Motor neuron (in vitro differentiated cells): ENCODE measurements around the gene ELP4. TPM values are rescaled to one million over a fixed set of nuclear protein-coding genes. Genes with fewer than 3 reads are reported as not detected.

Experiments
- ATAC-seq, 8 experiments: fragments of 200-7000 bp; cut with Tn5 transposase; replicated peaks in 6 of 8; 2 replicates each; pipeline ENCODE4 v1.8.0; 2021; ENCODE audit warnings: mild to moderate bottlenecking in 8 of 8, moderate library complexity in 8 of 8
- H3K27ac ChIP-seq, 2 donors: fragments of 250-450 bp; sonication (Bioruptor Pico); 2 replicates each; pipeline ENCODE4 v1.9.0; 2021; ENCODE audit warnings: antibody characterized with exemption in 2 of 2, mild to moderate bottlenecking in 2 of 2, moderate library complexity in 1 of 2
- H3K4me1 ChIP-seq, 2 donors: fragments of 250-450 bp; sonication (Bioruptor Pico); replicated peaks in 1 of 2; 2 replicates each; pipeline ENCODE4 v1.6.1; 2021; ENCODE audit warnings: antibody characterized with exemption in 2 of 2, mild to moderate bottlenecking in 2 of 2, moderate library complexity in 1 of 2
- H3K4me3 ChIP-seq, 5 donors: fragments of 250-450 bp; sonication (Bioruptor Pico); 2 replicates each; pipeline ENCODE4 v1.9.0; 2021; ENCODE audit warnings: antibody characterized with exemption in 5 of 5, mild to moderate bottlenecking in 5 of 5, moderate library complexity in 4 of 5
- WGBS, 10 experiments: fragments of 450-650 bp; shearing (Covaris generic); methylation state at CpG; one replicate each; pipeline ENCODE4 v1.0.0; 2022; 5-methylcytosine and 5-hydroxymethylcytosine counted together
- in situ Hi-C, 9 experiments: fragments of 400-800 bp; cut with MboI; loops; one replicate each; pipeline ENCODE4 v1.15.0; 2021; ENCODE audit warnings: low sequenced_read_pairs in 9 of 9, low pct_unique_long_range_greater_than_20kb in 2 of 9; ENCODE audit not compliant: unreplicated experiment in 9 of 9
- total RNA-seq, 8 experiments: library from RNA; unstranded; fragments of 300-600 nt; gene quantifications; 2 replicates each; pipeline versions ENCODE4 v1.2.3 to v1.2.4, GENCODE V29; 2022

The ELP4 gene
- total RNA-seq, 8 experiments from 2014 or later, result 12.1 to 45.9 (median 28.9) TPM

DNA sequence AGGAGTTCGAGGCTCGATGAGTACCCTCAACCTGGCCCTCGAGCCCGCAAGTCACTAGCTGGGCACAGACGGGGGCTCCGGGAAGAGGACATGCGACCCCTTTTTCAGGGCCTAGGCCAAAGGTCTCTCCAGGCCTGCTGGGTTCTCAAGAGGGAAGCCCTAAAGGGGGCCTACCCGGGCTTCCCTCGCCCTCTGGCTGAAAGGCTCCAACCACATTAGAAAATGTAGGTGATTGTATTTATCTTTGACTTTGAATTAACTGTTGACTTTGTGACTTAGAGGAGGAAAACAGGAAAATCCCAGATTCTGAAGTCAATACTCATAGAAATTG lies 308.8 kb downstream of the ELP4 start:
- in situ Hi-C loops, result no loop called here
- Histone ChIP-seq H3K4me3 (peak overlapping the region in 4 of 5 donors; percentile 48 to 75 (median 67)), H3K4me1 (peaks cover 55 to 60% of the 10 kb centered on the region in 2 donors), H3K27ac (no peak overlapping the region)
- no peak for ATAC-seq
- WGBS, 10 experiments, result 0 to 85% (median 32%) methylated on average over 1 to 5 of the region's 9 CpGs; no CpG with 5 or more reads in 6 of the 10 experiments

DNA sequence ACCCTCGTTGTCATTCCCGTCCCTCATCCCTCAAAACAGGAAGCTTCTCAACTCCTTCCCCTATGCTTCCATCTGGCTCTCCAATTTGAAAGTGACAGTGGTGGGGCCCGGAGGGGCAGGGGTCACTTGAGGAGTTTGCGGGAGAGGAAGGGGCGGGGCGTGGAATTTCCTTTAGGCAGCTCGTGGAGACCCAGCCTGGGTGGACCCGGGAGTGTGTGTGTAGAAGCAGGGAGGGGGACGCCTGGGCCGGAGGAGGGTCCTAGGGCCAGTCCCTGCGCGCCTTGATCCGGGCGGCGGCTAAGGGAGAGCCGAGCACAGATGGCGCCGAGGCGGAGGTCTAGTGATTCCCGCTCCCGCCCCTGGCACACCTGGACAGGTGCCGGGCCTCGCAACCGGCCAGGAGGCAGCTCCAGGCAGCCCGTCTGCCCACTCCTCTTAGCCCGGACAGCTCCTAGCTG lies 309.3 kb downstream of the ELP4 start:
- Histone ChIP-seq H3K27ac (no peak overlapping the region), H3K4me3 (peak overlapping the region in 1 of 5 donors; percentile 4), H3K4me1 (peaks cover 57 to 60% of the 10 kb centered on the region in 2 donors)
- no CpG with 5 or more reads among the region's 26 CpGs for WGBS, 10 experiments
- in situ Hi-C loops, result no loop called here
- ATAC-seq, result no peak

DNA sequence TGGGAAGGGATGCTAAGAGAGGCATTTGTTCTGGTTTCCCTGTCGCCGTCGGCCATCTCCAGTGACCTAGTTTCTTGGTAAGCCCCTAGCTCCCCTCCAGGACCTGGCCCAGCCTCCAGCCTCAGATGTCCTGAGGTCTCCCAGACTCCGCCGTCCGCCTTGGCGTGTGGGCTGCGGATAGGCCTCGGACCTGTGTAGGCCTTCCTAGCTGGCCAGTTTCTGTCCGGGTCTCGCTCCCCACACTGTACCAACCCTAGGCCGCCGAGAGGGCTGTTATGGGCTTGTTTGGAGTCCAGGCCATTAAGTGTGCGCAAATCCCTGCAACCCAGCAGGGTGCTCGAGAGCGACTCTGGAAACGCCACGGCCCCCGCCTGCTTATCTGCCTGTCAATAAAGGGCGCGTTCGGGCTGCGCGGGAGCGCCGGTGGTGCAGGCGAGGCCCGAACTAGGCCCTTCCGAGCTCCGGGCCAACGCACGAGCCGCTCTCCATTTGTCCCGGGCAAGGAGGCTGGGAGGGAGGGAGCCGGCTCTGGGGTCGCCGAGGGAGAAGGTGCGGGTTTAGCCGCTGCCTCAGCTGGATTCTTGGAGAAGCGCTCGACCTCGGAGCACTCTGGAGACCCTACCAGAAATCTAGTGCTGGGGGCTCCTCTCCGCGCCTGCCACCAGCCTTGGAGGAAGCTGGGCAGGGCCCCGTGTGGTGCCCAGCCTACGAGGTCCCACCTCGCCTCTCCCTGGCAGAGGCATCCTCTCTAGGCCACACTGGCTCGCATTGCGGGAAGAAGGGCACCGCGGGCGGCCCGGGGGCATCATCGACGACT lies 310.3 kb downstream of the ELP4 start:
- 30 to 78% (median 39%) methylated on average over 1 to 5 of the region's 55 CpGs; no CpG with 5 or more reads in 6 of the 10 experiments for WGBS, 10 experiments
- Histone ChIP-seq H3K4me1 (peaks cover 57 to 70% of the 10 kb centered on the region in 2 donors), H3K27ac (no peak overlapping the region), H3K4me3 (peak overlapping the region in 1 of 5 donors; percentile 7)
- ATAC-seq, result peak in 2 of 8 experiments; percentile 2 to 9
- in situ Hi-C loops, result no loop called here

- in situ Hi-C loops, result no loop called here
- peak overlapping the region in 1 of 5 donors; percentile 7 for H3K4me3 ChIP-seq
- 21 to 50% (median 49%) methylated on average over 2 to 6 of the region's 15 CpGs; no CpG with 5 or more reads in 7 of the 10 experiments for whole genome bisulfite sequencing, 10 experiments
- peaks cover 57 to 70% of the 10 kb centered on the region in 2 donors for H3K4me1 ChIP-seq
- H3K27ac ChIP-seq, result no peak overlapping the region
- peak in 5 of 8 experiments; percentile 16 to 29 (median 20) for ATAC-seq
Observed at GRCh38 chr11:31820438-31820818, 310.9 kb downstream of the ELP4 start.

GRCh38 chr11:31821235-31821764 lies 311.7 kb downstream of the ELP4 start:
- 10 to 58% (median 32%) methylated on average over 3 to 5 of the region's 5 CpGs for WGBS, 10 experiments
- H3K27ac ChIP-seq, result no peak overlapping the region
- ATAC-seq, result no peak
- peaks cover 55 to 68% of the 10 kb centered on the region in 2 donors for H3K4me1 ChIP-seq
- no peak overlapping the region for H3K4me3 ChIP-seq
- in situ Hi-C loops, result no loop called here

DNA sequence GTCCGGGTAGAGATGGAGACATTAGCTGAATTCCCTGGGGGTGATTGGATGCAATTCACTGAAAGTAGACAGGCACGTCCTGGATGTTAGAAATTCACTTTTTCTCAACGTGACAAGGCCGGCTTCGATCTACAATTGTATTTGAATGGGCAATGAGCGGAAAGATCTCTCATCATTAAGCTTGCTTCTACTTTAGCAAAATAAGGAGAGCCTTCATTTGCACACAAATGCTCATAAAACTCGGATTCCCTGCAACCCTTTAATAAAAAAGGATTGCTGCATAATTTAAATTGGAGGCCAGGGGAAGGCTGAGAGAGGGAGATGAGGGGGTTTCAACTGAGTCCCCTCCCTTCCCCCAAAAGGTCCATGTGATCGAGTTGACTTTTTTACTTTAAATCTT lies 312.2 kb downstream of the ELP4 start:
- in situ Hi-C loops, result no loop called here
- Histone ChIP-seq H3K27ac (no peak overlapping the region), H3K4me1 (peaks cover 52 to 68% of the 10 kb centered on the region in 2 donors), H3K4me3 (no peak overlapping the region)
- 8 to 57% (median 22%) methylated on average over 1 to 8 of the region's 8 CpGs for WGBS, 10 experiments
- ATAC-seq, result no peak

DNA sequence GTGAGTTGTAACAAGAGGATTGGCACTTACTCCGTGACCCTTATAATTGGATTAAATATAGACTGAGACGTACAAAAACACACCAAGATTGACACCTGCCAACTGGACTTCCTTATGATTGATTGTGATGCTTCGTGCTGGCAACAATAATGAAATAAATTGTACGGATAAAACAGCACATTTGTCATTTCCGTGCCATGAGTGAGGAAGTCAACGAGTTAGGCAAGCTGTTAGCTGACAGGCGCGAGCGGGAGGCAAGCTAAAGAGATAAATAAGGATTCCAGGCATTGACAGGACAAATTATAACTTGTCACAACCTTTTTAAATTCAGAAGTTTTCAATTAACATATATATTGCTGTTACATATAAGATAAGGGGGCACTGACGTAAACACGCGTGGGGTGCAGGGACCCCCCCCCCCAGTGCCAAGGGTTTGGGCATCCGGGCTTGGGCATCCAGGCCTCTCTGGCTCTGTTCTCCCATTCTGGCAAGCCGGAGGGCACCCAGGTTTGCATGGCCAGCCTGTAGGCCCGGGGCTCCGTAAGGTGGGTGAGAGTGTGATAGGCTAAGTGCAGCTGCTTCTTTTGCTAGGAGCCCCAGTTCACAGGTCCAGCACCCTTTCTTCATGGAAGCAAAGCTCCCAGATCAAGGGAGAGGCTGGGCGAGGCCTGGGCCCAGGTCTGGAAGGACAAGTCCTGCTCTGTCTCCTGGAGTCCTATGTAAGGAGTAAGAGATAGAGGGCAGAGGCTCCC lies 312.8 kb downstream of the ELP4 start:
- WGBS, 10 experiments, result 25 to 92% (median 49%) methylated on average over 1 to 11 of the region's 17 CpGs
- Histone ChIP-seq H3K4me1 (peaks cover 52 to 68% of the 10 kb centered on the region in 2 donors), H3K27ac (no peak overlapping the region), H3K4me3 (no peak overlapping the region)
- in situ Hi-C loops, result no loop called here
- no peak for ATAC-seq

- WGBS, 10 experiments, result 40 to 100% (median 72%) methylated on average over 1 to 7 of the region's 14 CpGs; no CpG with 5 or more reads in 4 of the 10 experiments
- Histone ChIP-seq H3K27ac (peak overlapping the region in 1 of 2 donors; percentile 21), H3K4me1 (peaks cover 51 to 71% of the 10 kb centered on the region in 2 donors), H3K4me3 (no peak overlapping the region)
- ATAC-seq, result no peak
- in situ Hi-C loops, result no loop called here
Observed at GRCh38 chr11:31822927-31823643, 313.5 kb downstream of the ELP4 start.

- Histone ChIP-seq H3K4me3 (no peak overlapping the region), H3K4me1 (peaks cover 49 to 69% of the 10 kb centered on the region in 2 donors), H3K27ac (peak overlapping the region in 1 of 2 donors; percentile 21)
- peak in 3 of 8 experiments; percentile 7 to 55 (median 7) for ATAC-seq
- in situ Hi-C loops, result no loop called here
- WGBS, 10 experiments, result 3 to 81% (median 46%) methylated on average over 2 to 13 of the region's 24 CpGs; no CpG with 5 or more reads in 2 of the 10 experiments
Observed at GRCh38 chr11:31823644-31824331, 314.2 kb downstream of the ELP4 start.

GRCh38 chr11:31824332-31824878 lies 314.8 kb downstream of the ELP4 start:
- Histone ChIP-seq H3K27ac (no peak overlapping the region), H3K4me1 (peaks cover 49 to 69% of the 10 kb centered on the region in 2 donors), H3K4me3 (no peak overlapping the region)
- 22 to 80% (median 36%) methylated on average over 2 to 11 of the region's 18 CpGs; no CpG with 5 or more reads in 1 of the 10 experiments for WGBS, 10 experiments
- in situ Hi-C loops, result no loop called here
- ATAC-seq, result peak in 1 of 8 experiments; percentile 5

DNA sequence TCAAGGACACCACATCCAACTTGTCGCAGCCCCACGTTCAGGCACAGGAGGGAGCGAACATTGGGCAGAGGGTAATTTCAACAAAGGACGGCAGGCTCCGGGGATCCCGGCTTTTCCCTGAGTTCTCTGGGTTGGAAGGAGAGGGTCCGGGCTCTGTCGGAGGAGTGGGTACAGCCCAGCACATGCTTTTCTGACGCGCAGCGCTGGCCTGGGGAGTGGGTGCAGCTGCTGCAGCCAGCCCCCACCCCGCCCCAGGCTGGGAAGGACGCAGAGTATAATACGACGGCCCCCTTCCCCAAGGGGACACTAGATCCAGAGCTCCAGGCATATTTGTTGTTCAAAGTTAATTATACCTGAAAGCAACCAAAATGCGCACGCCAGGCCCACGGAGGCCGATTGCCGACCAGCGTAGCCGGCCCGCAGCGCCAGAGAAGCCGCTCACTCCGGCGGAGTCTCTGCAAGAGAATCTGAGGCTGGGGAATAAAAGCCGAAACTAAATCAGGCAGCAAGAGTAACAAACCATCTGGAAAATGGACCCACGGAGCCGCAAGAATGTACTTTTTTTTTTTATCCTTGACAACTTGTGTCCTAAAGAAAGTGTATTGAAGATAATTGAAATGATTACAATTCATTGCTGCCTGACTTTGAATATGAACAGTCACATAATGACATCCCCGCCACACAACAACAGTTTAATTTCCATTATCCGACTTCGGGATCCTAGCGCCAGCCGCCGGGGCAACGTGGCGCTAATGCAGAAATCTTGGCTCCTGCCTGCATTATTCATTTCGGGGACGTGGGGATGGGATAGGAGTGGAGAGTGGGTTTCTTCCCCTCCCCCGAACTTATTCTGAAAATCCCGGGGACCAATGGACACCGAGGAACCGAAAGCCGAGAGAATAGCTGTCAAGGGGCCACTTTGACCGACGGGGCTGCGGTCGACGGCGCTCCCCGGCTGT lies 315.6 kb downstream of the ELP4 start:
- H3K4me3 ChIP-seq, result no peak overlapping the region
- H3K4me1 ChIP-seq, result peaks cover 48 to 62% of the 10 kb centered on the region in 2 donors
- peak in 2 of 8 experiments; percentile 9 to 10 for ATAC-seq
- no peak overlapping the region for H3K27ac ChIP-seq
- in situ Hi-C loops, result loop anchor here in 1 of 9 experiments (25.0 kb wide), 1 partner anchor 112 kb away; no protein-coding TSS in a partner anchor
- WGBS, 10 experiments, result 3 to 47% (median 22%) methylated on average over 3 to 23 of the region's 52 CpGs; no CpG with 5 or more reads in 1 of the 10 experiments
